SK-MEL-5 (cell line): Measurements from ENCODE around the gene SMAD3. TPM values are rescaled to one million over a fixed set of nuclear protein-coding genes. Genes with fewer than 3 reads are reported as not detected.

ENCODE experiments used
- DNase-seq: peaks from one replicate; pipeline ENCODE4 v3.0.0-alpha.2; 2016; ENCODE audit warnings: low read depth, low spot score
- in situ Hi-C: cut with HindIII; loops from 2 replicates; pipeline ENCODE4 v1.10.0; 2016; ENCODE audit warnings: low sequenced_read_pairs, high pct_unique_total_duplicates, low pct_unique_long_range_greater_than_20kb
- total RNA-seq: library from RNA; depleted of rRNA; stranded (reverse); fragments of >200 nt; shearing (Covaris generic); gene quantifications from 2 replicates; pipeline ENCODE4 v1.2.3, GENCODE V29; 2014

SMAD3 gene
- total RNA-seq, 1 experiment from 2014 or later, result 5.6 TPM

- in situ Hi-C loops, result no loop called here
- no peak for DNase-seq
Measured at GRCh38 chr15:67100801-67101581, 35.6 kb downstream of the SMAD3 start.

- DNase-seq, result no peak
- in situ Hi-C loops, result no loop called here
Measured at GRCh38 chr15:67101911-67102598, 36.7 kb downstream of the SMAD3 start.

GRCh38 chr15:67102599-67102929 is 37.2 kb downstream of the SMAD3 start:
- no peak for DNase-seq
- in situ Hi-C loops, result no loop called here

GRCh38 chr15:67103021-67103420 is 37.6 kb downstream of the SMAD3 start:
- no peak for DNase-seq
- in situ Hi-C loops, result no loop called here

- in situ Hi-C loops, result no loop called here
- DNase-seq, result no peak
Measured at GRCh38 chr15:67103432-67103831, 38.0 kb downstream of the SMAD3 start.

GRCh38 chr15:67103869-67104268 is 38.5 kb downstream of the SMAD3 start:
- in situ Hi-C loops, result no loop called here
- no peak for DNase-seq

GRCh38 chr15:67104510-67104909 is 39.1 kb downstream of the SMAD3 start:
- in situ Hi-C loops, result no loop called here
- no peak for DNase-seq

GRCh38 chr15:67105065-67105951 is 39.9 kb downstream of the SMAD3 start:
- peak; percentile 60 for DNase-seq
- in situ Hi-C loops, result no loop called here

- DNase-seq, result no peak
- in situ Hi-C loops, result no loop called here
Measured at GRCh38 chr15:67105991-67106763, 40.8 kb downstream of the SMAD3 start.

- DNase-seq, result no peak
- in situ Hi-C loops, result no loop called here
Measured at GRCh38 chr15:67106764-67107013, 41.3 kb downstream of the SMAD3 start.

- DNase-seq, result no peak
- in situ Hi-C loops, result no loop called here
Measured at GRCh38 chr15:67107014-67107812, 41.8 kb downstream of the SMAD3 start.

GRCh38 chr15:67108122-67108961 is 42.9 kb downstream of the SMAD3 start:
- no peak for DNase-seq
- in situ Hi-C loops, result no loop called here

- in situ Hi-C loops, result no loop called here
- peak; percentile 70 for DNase-seq
Measured at GRCh38 chr15:67109141-67110034, 44.0 kb downstream of the SMAD3 start.

- no peak for DNase-seq
- in situ Hi-C loops, result no loop called here
Measured at GRCh38 chr15:67110361-67110781, 45.0 kb downstream of the SMAD3 start.
